ENCODE results near the gene TPM3. TPM values are rescaled to one million over a fixed set of nuclear protein-coding genes. Genes with fewer than 3 reads are reported as not detected.
A peak's percentile ranks its signal among the peaks of the same experiment; 100 is the strongest.

The TPM3 gene
- total RNA-seq, 4 donors from 2014 or later, result 156 to 192 (median 181) TPM

GRCh38 chr1:154179946-154180687 is 11.8 kb downstream of the TPM3 start:
- Histone ChIP-seq H3K27ac (no peak overlapping the region), H3K4me1 (peaks cover 68% of the 10 kb centered on the region), H3K9me3 (no peaks in the 10 kb centered on the region), H3K4me3 (peak overlapping the region; percentile 73), H3K27me3 (no peaks in the 10 kb centered on the region), H3K36me3 (no peaks in the 10 kb centered on the region)
- 59% methylated on average over 3 of the region's 3 CpGs for WGBS
- DNase-seq (ENCODE audit: low spot score in 2 of 2), result no peak
- TF ChIP-seq POLR2A (IDR thresholded peaks at IDR 0.05) (no peak), CTCF (IDR thresholded peaks at IDR 0.05) (no peak), POLR2AphosphoS5 (IDR thresholded peaks at IDR 0.05) (no peak), EP300 (IDR thresholded peaks at IDR 0.05) (no peak)

- H3K27me3 ChIP-seq, result no peaks in the 10 kb centered on the region
- H3K9me3 ChIP-seq, result no peaks in the 10 kb centered on the region
- H3K27ac ChIP-seq, result no peak overlapping the region
- H3K4me3 ChIP-seq, result no peak overlapping the region
- DNase-seq (ENCODE audit: low spot score in 2 of 2), result no peak
- peaks cover 68% of the 10 kb centered on the region for H3K4me1 ChIP-seq
- H3K36me3 ChIP-seq, result peaks cover 7% of the 10 kb centered on the region
- WGBS, result 71% methylated on average over 10 of the region's 10 CpGs
- TF ChIP-seq EP300 (IDR thresholded peaks at IDR 0.05) (no peak), POLR2A (IDR thresholded peaks at IDR 0.05) (no peak), CTCF (IDR thresholded peaks at IDR 0.05) (no peak), POLR2AphosphoS5 (IDR thresholded peaks at IDR 0.05) (no peak)
These were observed 12.7 kb downstream of the TPM3 start for GRCh38 chr1:154178911-154179811.

- H3K4me3 ChIP-seq, result no peak overlapping the region
- TF ChIP-seq CTCF (IDR thresholded peaks at IDR 0.05), result no peak
- no peak for TF ChIP-seq EP300 (IDR thresholded peaks at IDR 0.05)
- no peak for TF ChIP-seq POLR2AphosphoS5 (IDR thresholded peaks at IDR 0.05)
- no peak for TF ChIP-seq POLR2A (IDR thresholded peaks at IDR 0.05)
- 49% methylated on average over 2 of the region's 2 CpGs for WGBS
- H3K4me1 ChIP-seq, result peaks cover 62% of the 10 kb centered on the region
- no peak overlapping the region for H3K27ac ChIP-seq
- no peak for DNase-seq (ENCODE audit: low spot score in 2 of 2)
- H3K9me3 ChIP-seq, result no peaks in the 10 kb centered on the region
- peaks cover 17% of the 10 kb centered on the region for H3K36me3 ChIP-seq
- H3K27me3 ChIP-seq, result no peaks in the 10 kb centered on the region
These were observed 13.9 kb downstream of the TPM3 start for GRCh38 chr1:154178013-154178412.

- no peak overlapping the region for H3K4me3 ChIP-seq
- WGBS, result 32% methylated on average over 2 of the region's 2 CpGs
- H3K27me3 ChIP-seq, result no peaks in the 10 kb centered on the region
- no peak for DNase-seq (ENCODE audit: low spot score in 2 of 2)
- H3K9me3 ChIP-seq, result no peaks in the 10 kb centered on the region
- TF ChIP-seq EP300 (IDR thresholded peaks at IDR 0.05) (no peak), CTCF (IDR thresholded peaks at IDR 0.05) (no peak), POLR2AphosphoS5 (IDR thresholded peaks at IDR 0.05) (no peak), POLR2A (IDR thresholded peaks at IDR 0.05) (no peak)
- peaks cover 34% of the 10 kb centered on the region for H3K36me3 ChIP-seq
- no peak overlapping the region for H3K27ac ChIP-seq
- peaks cover 52% of the 10 kb centered on the region for H3K4me1 ChIP-seq
These were observed 15.6 kb downstream of the TPM3 start for GRCh38 chr1:154176337-154176736.

GRCh38 chr1:154174654-154175053 is 17.2 kb downstream of the TPM3 start:
- Histone ChIP-seq H3K27me3 (no peaks in the 10 kb centered on the region), H3K4me1 (peaks cover 37% of the 10 kb centered on the region), H3K9me3 (no peaks in the 10 kb centered on the region), H3K36me3 (peaks cover 51% of the 10 kb centered on the region), H3K4me3 (no peak overlapping the region), H3K27ac (no peak overlapping the region)
- WGBS, result 94% methylated on average over 4 of the region's 4 CpGs
- DNase-seq (ENCODE audit: low spot score in 2 of 2), result no peak
- no peak for TF ChIP-seq EP300 (IDR thresholded peaks at IDR 0.05)
